ENCODE results near the gene ALOX15.

GRCh38 chr17:4674685-4674998 is 33.2 kb upstream of the ALOX15 start:
- TF ChIP-seq CTCF (conservative IDR thresholded peaks at IDR 0.05) (no peak), EZH2 (IDR thresholded peaks at IDR 0.05; ENCODE audit: low read depth) (no peak)

Measured in PC-9 (cell line).